NCI-H226 (cell line): Measurements from ENCODE around the gene PHKA1.
"Not testable (repeated sequence)": the region's sequence is repeated elsewhere in the genome, so short reads cannot be mapped to it uniquely, and the experiment has no call there.

Experiments
- DNase-seq: peaks from one replicate; pipeline ENCODE4 v3.0.0-alpha.2; 2015

PHKA1 gene

DNA sequence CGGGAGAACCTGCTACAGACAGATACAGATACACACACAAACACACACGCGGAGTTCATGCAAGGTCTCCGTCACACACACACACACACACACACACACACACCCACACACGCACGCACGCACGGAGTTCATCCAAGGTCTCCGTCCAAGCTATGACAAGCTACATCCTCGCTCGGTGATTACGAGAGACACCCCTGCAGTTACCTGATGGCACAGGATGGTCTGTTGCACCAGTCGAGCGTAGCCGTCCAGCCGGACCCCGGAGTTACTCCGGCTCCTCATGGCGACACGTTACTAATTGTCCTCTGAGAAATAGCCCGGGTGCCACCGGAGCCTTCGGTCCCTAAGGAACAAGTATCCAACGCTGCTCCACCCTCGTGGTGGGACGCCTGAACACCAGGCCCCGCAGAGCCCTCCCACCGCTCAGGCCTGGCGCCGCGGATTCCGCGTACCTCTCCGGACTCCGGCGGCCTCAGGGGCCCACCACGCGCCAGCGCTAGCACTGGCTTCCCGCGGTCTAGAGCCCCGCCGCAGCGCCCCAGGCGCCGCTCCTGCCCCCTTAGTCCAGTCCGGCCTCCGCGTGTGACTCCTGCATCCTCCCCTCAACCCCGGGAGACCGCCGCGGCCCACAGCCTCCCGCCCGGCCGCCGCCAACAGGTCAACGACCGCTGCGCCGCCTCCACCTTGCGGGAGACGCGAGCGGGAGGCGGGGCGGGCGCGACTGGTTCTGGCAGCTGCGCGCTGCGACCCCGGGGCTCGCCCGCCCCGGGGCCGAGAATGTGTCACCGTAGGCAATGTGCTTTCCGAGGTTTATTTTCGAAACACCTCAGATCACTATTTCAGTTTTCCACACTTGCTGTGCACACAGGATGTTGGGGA is at the start of gene PHKA1:
TSS of gene PHKA1 (minus strand) at position 708 of the 879 bp plus-strand sequence. CDS start at position 282, 426 bp downstream.
- not testable (repeated sequence) for DNase-seq

DNA sequence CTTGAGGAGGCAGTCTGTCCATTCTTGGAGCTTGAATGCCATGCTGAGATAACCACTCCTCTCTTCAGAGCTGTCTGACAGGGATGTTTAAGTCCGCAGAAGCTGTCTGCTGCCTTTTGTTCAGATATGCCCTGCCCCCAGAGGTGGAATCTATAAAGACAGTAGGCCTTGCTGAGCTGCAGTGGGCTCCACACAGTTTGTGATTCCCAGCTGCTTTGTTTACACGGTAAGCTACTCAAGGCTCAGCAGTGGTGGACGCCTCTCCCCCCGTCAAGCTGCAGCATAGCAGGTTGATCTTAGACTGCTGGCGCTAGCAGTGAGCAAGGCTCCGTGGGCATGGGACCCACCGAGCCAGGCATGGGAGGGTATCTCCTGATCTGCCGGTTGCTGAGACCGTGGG is 46.3 kb upstream of the PHKA1 start:
- DNase-seq: not testable (repeated sequence)

GRCh38 chrX:72748545-72748944 is 34.4 kb upstream of the PHKA1 start:
- not testable (repeated sequence) for DNase-seq

GRCh38 chrX:72745546-72745945 is 31.4 kb upstream of the PHKA1 start:
- DNase-seq: not testable (repeated sequence)

DNA sequence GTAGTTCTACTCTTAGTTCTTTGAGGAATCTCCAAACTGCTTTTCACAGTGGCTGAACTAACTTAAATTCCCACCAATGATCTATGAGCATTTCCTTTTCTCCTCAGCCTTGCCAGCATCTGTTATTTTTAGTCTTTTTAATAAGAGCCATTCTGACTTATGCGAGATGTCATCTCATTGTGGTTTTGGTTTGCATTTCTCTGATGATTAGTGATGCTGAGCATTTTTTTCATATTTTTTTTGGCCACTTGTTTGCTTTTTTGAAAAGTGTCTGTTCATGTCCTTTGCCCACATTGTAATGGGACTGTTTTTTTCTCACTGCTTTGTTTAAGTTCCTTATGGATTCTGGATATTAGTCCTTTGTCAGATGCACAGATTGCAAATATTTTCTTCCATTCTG is 21.5 kb upstream of the PHKA1 start:
- DNase-seq: no peak

- DNase-seq: not testable (repeated sequence)
Measured at GRCh38 chrX:72733636-72734035, 19.5 kb upstream of the PHKA1 start.

GRCh38 chrX:72727846-72728245 is 13.7 kb upstream of the PHKA1 start:
- no peak for DNase-seq

DNA sequence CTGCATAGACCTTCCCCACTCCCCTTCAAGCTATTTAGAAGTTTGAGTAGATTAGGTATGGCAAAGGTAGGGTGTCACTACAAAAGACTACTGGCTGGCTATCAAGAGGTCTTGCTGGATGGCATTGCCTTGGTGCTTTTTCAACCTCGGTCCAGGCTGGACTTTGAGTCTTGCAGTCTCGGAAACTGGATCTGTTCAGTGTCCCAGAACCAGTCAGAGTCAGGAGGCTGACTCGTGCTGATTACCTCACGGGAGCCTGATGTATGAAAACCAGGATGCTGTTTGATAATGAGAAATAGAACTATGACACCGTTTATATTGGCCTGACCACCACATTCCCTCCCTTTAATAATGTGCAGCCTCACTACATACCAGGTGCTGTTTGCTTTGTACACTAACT is 2.7 kb upstream of the PHKA1 start:
- no peak for DNase-seq

- DNase-seq: no peak
Measured at GRCh38 chrX:72715546-72715945, 1.4 kb upstream of the PHKA1 start.

- no peak for DNase-seq
Measured at GRCh38 chrX:72714478-72714916, 391 bp upstream of the PHKA1 start.

DNA sequence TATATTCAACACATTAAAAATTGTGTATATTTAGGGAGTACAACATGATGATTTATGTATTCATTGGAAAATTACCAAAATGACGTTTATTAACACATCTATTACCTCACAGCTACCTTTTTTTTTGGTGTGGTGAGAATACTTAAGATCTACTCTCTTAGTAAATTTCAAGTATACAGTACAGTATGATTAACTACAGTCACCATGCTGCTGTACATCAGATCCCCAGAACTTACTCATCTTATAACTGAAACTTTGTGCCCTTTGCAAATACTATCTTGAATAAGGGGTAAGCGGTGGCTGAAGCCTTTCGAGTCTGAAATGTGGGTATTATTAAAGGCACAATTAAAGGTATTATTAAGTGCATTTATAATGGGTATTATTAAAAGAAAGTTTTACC is 976 bp downstream of the PHKA1 start:
- DNase-seq: no peak

DNA sequence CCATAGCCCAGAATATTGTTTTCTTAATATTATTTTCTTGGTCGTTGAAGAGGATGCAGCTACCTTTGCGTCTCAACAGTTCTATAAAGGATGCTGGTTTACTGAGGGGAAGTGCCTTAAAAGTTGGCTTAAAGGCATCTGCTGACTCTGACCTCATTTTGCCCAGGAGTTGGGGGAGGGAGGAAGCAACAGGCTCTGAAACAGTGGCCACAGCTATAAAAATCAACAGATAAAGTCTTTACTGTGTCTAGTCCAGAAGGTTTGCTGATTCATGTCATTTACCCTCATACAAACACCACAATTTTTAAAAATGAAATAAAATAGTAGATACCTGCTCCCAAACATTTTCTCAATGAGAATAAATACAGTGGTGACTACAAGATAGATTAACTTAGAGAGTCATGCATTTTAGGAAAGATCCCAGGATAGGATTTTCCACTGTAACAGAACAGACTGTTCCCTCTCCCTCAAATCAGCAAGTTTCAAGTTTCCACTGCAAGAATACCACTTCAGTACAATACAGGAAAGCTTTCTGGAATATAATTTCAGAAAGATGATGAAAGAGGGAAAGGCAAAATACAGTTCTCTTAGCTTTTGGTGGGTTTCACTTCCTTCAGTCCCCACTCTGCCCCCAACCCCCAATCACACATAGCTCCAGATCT is 1.9 kb downstream of the PHKA1 start:
- DNase-seq: no peak

DNA sequence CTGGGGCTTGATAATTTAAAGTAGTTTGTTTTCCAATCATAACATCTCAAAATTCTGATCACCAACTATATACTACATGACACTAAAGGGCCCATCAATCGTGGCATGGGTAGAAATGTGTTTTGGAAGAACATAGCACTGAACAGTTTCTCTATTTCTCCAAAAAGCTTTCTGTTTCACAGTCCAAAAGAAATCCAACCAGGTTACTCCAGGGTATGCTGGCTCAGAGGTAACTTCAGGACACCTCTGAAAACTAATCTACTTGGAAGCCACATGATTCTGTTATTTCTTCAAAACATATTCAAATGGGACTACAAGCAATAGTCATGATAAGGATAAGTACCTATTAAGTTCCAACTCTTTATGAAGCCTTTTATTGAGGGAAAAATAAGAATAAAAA is 8.3 kb downstream of the PHKA1 start:
- DNase-seq: no peak

GRCh38 chrX:72705111-72705510 is 9.0 kb downstream of the PHKA1 start:
- no peak for DNase-seq

- DNase-seq: no peak
Measured at GRCh38 chrX:72694170-72694569, 19.9 kb downstream of the PHKA1 start.

DNA sequence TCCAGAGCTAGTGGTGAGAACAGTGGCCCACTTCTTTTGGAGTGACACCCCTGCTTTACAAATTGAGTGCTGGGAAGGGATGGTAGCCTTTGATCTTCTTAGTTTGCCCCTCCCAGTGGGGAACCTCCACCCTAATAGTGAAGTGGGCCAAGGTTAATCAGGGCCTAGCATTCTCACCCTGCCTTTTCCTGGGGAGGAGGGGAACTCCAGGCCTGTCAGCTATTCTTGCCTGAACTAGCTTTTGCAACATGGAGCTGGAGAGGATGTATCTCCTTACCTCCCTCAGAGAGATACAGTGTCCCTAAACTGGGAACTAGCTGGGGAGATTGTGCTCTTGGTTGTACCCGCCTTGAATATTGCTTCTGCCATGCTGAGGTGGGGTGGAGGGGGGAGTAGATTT is 20.6 kb downstream of the PHKA1 start:
- no peak for DNase-seq

- no peak for DNase-seq
Measured at GRCh38 chrX:72687396-72687795, 26.7 kb downstream of the PHKA1 start.

GRCh38 chrX:72685810-72686456 is 28.2 kb downstream of the PHKA1 start:
- no peak for DNase-seq

DNA sequence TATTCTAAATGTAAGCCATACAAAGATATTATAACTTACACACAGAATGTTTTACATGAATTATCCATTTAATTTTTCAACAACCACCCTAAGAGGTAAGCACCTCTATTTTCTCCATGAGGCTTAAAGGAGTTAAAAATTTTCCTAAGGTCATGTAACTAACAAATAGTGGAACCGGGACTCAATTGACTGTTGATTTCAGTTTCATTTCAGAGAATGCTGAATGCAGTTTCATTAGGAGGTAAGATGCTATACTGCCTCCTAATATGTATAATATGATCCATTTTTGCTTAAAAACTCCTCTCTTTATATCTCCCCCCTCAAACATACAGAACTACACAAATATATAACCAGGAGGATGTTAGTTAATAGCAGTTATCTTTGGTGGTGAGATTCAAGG is 29.1 kb downstream of the PHKA1 start:
- no peak for DNase-seq

DNA sequence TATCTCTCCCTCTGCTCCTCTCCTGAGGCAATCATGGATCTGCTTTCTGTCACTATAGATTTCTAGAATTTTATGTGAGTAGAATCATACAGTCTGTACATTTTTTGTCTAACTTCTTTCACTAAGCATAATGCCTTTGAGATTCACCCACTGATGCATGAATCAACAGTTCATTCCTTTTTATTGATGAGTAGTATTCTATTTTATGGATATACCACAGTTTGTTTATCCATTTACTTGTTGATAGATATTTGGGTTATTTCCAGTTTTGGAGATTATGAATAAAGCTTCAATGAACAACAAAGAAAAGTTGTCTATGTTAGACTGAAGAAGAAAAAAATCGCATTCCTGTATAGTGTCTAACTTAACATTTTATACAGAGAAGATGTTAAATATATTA is 30.5 kb downstream of the PHKA1 start:
- no peak for DNase-seq

DNA sequence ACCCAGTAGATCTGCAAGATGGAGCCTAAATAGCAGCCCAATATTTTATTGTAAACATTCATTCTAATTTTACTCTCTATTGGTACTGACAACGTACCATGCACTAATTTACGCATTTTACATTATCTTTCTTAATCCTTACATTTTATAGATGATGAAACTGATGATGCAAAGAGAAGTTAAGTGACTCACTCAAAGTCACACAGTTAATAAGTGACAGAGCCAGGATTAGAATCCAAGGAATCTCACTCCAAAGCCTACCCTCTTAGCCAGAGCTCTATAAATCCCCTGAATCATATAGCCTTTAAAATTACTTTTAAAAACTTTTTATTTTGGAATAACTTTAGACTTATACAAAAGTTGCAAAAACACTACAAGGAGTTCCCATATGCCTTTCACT is 37.6 kb downstream of the PHKA1 start:
- DNase-seq: no peak

- DNase-seq: not testable (repeated sequence)
Measured at GRCh38 chrX:72673951-72674350, 40.2 kb downstream of the PHKA1 start.

GRCh38 chrX:72669508-72669907 is 44.6 kb downstream of the PHKA1 start:
- not testable (repeated sequence) for DNase-seq

DNA sequence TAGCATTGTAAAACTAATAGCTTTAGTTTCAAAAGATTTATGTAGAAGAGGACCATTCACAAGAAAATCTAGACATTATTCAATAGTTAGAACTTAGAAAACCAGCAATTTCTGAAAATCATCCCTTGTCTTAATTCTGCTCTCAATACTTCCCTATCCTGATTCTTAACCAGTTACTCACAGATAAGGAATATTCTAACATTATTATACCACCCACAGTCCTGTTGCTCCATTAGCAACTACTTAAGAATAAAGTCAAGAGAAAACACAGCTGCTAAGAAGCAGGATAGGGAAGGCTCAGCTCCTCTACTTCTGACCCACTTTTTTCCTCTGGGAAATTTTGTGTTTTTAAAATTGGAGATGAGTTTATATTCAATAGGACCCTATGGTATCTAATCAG is 47.7 kb downstream of the PHKA1 start:
- DNase-seq: no peak
